ENCODE data around the gene FOXO1.

DNA sequence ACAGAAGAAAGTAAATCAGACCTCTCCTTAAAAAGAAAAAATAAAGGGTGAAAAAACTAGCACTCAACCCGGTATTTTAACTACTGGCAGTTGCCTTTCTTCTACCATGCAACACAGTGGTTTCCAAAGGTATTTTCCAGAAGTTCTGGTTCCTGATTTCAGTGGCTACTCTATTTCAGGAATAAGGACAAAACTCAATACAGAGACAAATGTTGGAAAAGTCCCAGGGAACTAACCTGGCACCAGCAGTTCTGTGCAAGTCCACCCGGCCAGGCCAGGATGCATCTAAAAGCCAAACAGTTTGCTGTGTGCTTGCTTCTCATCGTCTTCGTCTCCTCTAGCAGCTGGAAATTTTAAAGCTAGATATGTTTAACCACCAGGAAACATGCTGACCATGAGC lies 52.5 kb downstream of the FOXO1 start:
- TF ChIP-seq, protein P1, sequence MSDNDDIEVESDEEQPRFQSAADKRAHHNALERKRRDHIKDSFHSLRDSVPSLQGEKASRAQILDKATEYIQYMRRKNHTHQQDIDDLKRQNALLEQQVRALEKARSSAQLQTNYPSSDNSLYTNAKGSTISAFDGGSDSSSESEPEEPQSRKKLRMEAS (IDR thresholded peaks at IDR 0.05; ENCODE audit: low read depth, low read length), result no peak
- TF ChIP-seq, protein P2, sequence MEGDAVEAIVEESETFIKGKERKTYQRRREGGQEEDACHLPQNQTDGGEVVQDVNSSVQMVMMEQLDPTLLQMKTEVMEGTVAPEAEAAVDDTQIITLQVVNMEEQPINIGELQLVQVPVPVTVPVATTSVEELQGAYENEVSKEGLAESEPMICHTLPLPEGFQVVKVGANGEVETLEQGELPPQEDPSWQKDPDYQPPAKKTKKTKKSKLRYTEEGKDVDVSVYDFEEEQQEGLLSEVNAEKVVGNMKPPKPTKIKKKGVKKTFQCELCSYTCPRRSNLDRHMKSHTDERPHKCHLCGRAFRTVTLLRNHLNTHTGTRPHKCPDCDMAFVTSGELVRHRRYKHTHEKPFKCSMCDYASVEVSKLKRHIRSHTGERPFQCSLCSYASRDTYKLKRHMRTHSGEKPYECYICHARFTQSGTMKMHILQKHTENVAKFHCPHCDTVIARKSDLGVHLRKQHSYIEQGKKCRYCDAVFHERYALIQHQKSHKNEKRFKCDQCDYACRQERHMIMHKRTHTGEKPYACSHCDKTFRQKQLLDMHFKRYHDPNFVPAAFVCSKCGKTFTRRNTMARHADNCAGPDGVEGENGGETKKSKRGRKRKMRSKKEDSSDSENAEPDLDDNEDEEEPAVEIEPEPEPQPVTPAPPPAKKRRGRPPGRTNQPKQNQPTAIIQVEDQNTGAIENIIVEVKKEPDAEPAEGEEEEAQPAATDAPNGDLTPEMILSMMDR (IDR thresholded peaks at IDR 0.05; ENCODE audit: low read depth, low read length), result no peak
- TF ChIP-seq POLR2A (IDR thresholded peaks at IDR 0.05; ENCODE audit: extremely low read depth, insufficient read length) (no peak), MYC (IDR thresholded peaks at IDR 0.05; ENCODE audit: low read depth, low read length) (no peak)
